HG02943 (cell line): ENCODE results near the gene TMEM106A.
"Not testable (repeated sequence)": the region's sequence is repeated elsewhere in the genome, so short reads cannot be mapped to it uniquely, and the experiment has no call there.

Experiments used
- ATAC-seq: cut with Tn5 transposase; IDR thresholded peaks from one replicate; pipeline ENCODE4 v1.9.1; 2021; ENCODE audit warnings: mild to moderate bottlenecking, low read depth, moderate library complexity; ENCODE audit not compliant: unreplicated experiment

The TMEM106A gene

GRCh38 chr17:43213545-43213944 lies 1.9 kb downstream of the TMEM106A start:
- ATAC-seq, result no peak

- no peak for ATAC-seq
Measured at GRCh38 chr17:43215341-43215740, 3.7 kb downstream of the TMEM106A start.

GRCh38 chr17:43216369-43216761 lies 4.7 kb downstream of the TMEM106A start:
- no peak for ATAC-seq

GRCh38 chr17:43216762-43217613 lies 5.3 kb downstream of the TMEM106A start:
- no peak for ATAC-seq

- ATAC-seq, result no peak
Measured at GRCh38 chr17:43217614-43218087, 6.0 kb downstream of the TMEM106A start.

GRCh38 chr17:43219001-43219400 lies 7.3 kb downstream of the TMEM106A start:
- no peak for ATAC-seq

- no peak for ATAC-seq
Measured at GRCh38 chr17:43219746-43220380, 8.2 kb downstream of the TMEM106A start.

GRCh38 chr17:43220511-43221125 lies 8.9 kb downstream of the TMEM106A start:
- no peak for ATAC-seq

- ATAC-seq, result no peak
Measured at GRCh38 chr17:43224146-43224705, 12.6 kb downstream of the TMEM106A start.

- ATAC-seq, result no peak
Measured at GRCh38 chr17:43226393-43226792, 14.7 kb downstream of the TMEM106A start.

GRCh38 chr17:43228020-43228782 lies 16.5 kb downstream of the TMEM106A start, which contains the start of gene CCDC200:
Gene CCDC200 (minus strand): TSS chr17:43228623. CDS start chr17:43228554, 69 bp downstream.
- ATAC-seq, result not testable (repeated sequence)

GRCh38 chr17:43231205-43232020 lies 19.7 kb downstream of the TMEM106A start:
- ATAC-seq, result not testable (repeated sequence)

- ATAC-seq, result not testable (repeated sequence)
Measured at GRCh38 chr17:43232021-43232699, 20.5 kb downstream of the TMEM106A start.

GRCh38 chr17:43233263-43233662 lies 21.6 kb downstream of the TMEM106A start:
- not testable (repeated sequence) for ATAC-seq

GRCh38 chr17:43233877-43234276 lies 22.2 kb downstream of the TMEM106A start, which contains the start of gene RNU2-1:
Gene RNU2-1 (minus strand): TSS chr17:43233977.
- ATAC-seq, result not testable (repeated sequence)

- not testable (repeated sequence) for ATAC-seq
Measured at GRCh38 chr17:43239597-43239996, 27.9 kb downstream of the TMEM106A start.

GRCh38 chr17:43240596-43241352 lies 29.1 kb downstream of the TMEM106A start:
- ATAC-seq, result not testable (repeated sequence)

- ATAC-seq, result not testable (repeated sequence)
Measured at GRCh38 chr17:43246456-43246855, 34.8 kb downstream of the TMEM106A start.
